A549 (cell line): ENCODE results near the gene SMPDL3B. TPM values are rescaled to one million over a fixed set of nuclear protein-coding genes. Genes with fewer than 3 reads are reported as not detected.

Experiments used
- ATAC-seq, 2 experiments: fragments of 200-7000 bp in 1 of 2; fragments of >200 bp in 1 of 2; cut with Nextera tagmentation in 1 of 2; cut with Tn5 transposase in 1 of 2; 3 replicates each; pipeline versions ENCODE4 v1.8.0 to v1.9.1; 2018 to 2020; ENCODE audit warnings: mild to moderate bottlenecking in 1 of 2, moderate library complexity in 1 of 2
- CTCF ChIA-PET: fragments of 300-600 bp; sonication (Branson Sonifier 250); formaldehyde crosslinking; extraction: SDS; loops from one replicate; lab custom pipeline; 2021; ENCODE audit warnings: antibody characterized with exemption, inconsistent platforms; lab: Yijun Ruan, JAX
- POLR2A ChIA-PET: fragments of 350-600 bp; formaldehyde crosslinking; extraction: SDS; loops from one replicate; lab custom pipeline; 2021; ENCODE audit warnings: antibody characterized with exemption, inconsistent platforms; lab: Yijun Ruan, JAX
- DNase-seq, 2 experiments: peaks; one replicate each; pipeline versions ENCODE4 v3.0.0 to v3.0.0-alpha.2; 2011 to 2016; ENCODE audit warnings: low read depth in 1 of 2, low spot score in 1 of 2
- FAIRE-seq: peaks from 2 replicates; lab custom pipeline; 2011; peaks lifted over from hg19 to GRCh38; lab: Jason Lieb, UNC
- H3K27ac ChIP-seq, 2 experiments: fragments of >200 bp; sonication (Bioruptor Twin); formaldehyde crosslinking; 3 replicates each; pipeline ENCODE4 v1.5.1; 2016 to 2017
- H3K4me1 ChIP-seq: fragments of >200 bp; sonication (Bioruptor Twin); formaldehyde crosslinking; 3 replicates; pipeline ENCODE4 v1.6.1; 2016
- H3K4me2 ChIP-seq: fragments of >200 bp; sonication (Bioruptor Twin); formaldehyde crosslinking; 3 replicates; pipeline ENCODE4 v1.6.1; 2016
- H3K4me3 ChIP-seq: fragments of >200 bp; sonication (Bioruptor Twin); formaldehyde crosslinking; 3 replicates; pipeline ENCODE4 v1.5.1; 2016
- H3K9me3 ChIP-seq: fragments of >200 bp; sonication (Bioruptor Twin); formaldehyde crosslinking; 3 replicates; pipeline ENCODE4 v1.6.1; 2016
- BHLHE40 ChIP-seq: IDR thresholded peaks from 2 replicates; pipeline ENCODE4 v1.6.1; 2012; ENCODE audit warnings: low read depth, low read length, inconsistent platforms
- CBX8 ChIP-seq: fragments of 200-600 bp; sonication (generic); IDR thresholded peaks from 2 replicates; pipeline ENCODE4 v1.6.1; 2016
- CEBPB ChIP-seq, 2 experiments: fragments of >200 bp in 1 of 2; sonication (Bioruptor Twin) in 1 of 2; formaldehyde crosslinking in 1 of 2; IDR thresholded peaks; 2 replicates each; pipeline ENCODE4 v1.6.1; 2012 to 2016
- CHD2 ChIP-seq: fragments of 150-350 bp; IDR thresholded peaks from 2 replicates; pipeline ENCODE4 v1.6.1; 2014; ENCODE audit warnings: low read length; ENCODE audit not compliant: partially characterized antibody
- EHMT2 ChIP-seq: fragments of 200-600 bp; sonication (generic); IDR thresholded peaks from 2 replicates; pipeline ENCODE4 v1.6.1; 2016; ENCODE audit warnings: antibody characterized with exemption, low read depth, mild to moderate bottlenecking, moderate library complexity
- ESRRA ChIP-seq: fragments of 150-350 bp; IDR thresholded peaks from 2 replicates; pipeline ENCODE4 v1.6.1; 2014; ENCODE audit warnings: mild to moderate bottlenecking, low read length, borderline replicate concordance
- FOXS1 ChIP-seq: fragments of 250-450 bp; sonication (Bioruptor Pico); IDR thresholded peaks from 2 replicates; pipeline ENCODE4 v1.5.0; 2020; ENCODE audit warnings: mild to moderate bottlenecking, moderate library complexity
- KDM1A ChIP-seq: fragments of 200-600 bp; sonication (generic); IDR thresholded peaks from 2 replicates; pipeline ENCODE4 v1.6.1; 2016; ENCODE audit warnings: low read depth, mild to moderate bottlenecking
- KDM5A ChIP-seq: fragments of 200-600 bp; sonication (generic); IDR thresholded peaks from 2 replicates; pipeline ENCODE4 v1.6.1; 2016; ENCODE audit warnings: antibody characterized with exemption, mild to moderate bottlenecking
- MYC ChIP-seq: IDR thresholded peaks from 2 replicates; pipeline ENCODE4 v1.6.1; 2012; ENCODE audit warnings: mild to moderate bottlenecking, inconsistent platforms, low read length, improper control_type of control experiment, borderline replicate concordance
- NFE2L2 ChIP-seq: fragments of 150-350 bp; conservative IDR thresholded peaks from 2 replicates; pipeline ENCODE4 v1.6.1; 2014; ENCODE audit warnings: low read length
- POLR2AphosphoS2 ChIP-seq: conservative IDR thresholded peaks from 2 replicates; pipeline ENCODE4 v1.6.1; 2012; ENCODE audit warnings: low read length, improper control_type of control experiment, inconsistent platforms
- RNF2 ChIP-seq: fragments of 200-600 bp; sonication (generic); IDR thresholded peaks from 2 replicates; pipeline ENCODE4 v1.6.1; 2016; ENCODE audit warnings: low read depth, mild to moderate bottlenecking, antibody characterized with exemption, moderate library complexity, borderline replicate concordance
- SREBF2 ChIP-seq: fragments of 450-650 bp; IDR thresholded peaks from 2 replicates; pipeline ENCODE4 v1.6.1; 2014; ENCODE audit warnings: mild to moderate bottlenecking, moderate library complexity
- ZC3H11A ChIP-seq: fragments of 450-650 bp; IDR thresholded peaks from 2 replicates; pipeline ENCODE4 v1.6.1; 2014; ENCODE audit warnings: antibody characterized with exemption, mild to moderate bottlenecking
- ZNF302 ChIP-seq: fragments of 250-450 bp; sonication (Bioruptor Pico); IDR thresholded peaks from 2 replicates; pipeline ENCODE4 v1.9.0; 2021; ENCODE audit warnings: inconsistent platforms, mild to moderate bottlenecking, moderate library complexity
- ZSCAN20 ChIP-seq: fragments of 250-450 bp; sonication (Bioruptor Pico); IDR thresholded peaks from 2 replicates; pipeline ENCODE4 v1.8.0; 2022; ENCODE audit warnings: mild to moderate bottlenecking, moderate library complexity
- WGBS: methylation state at CpG from one replicate; pipeline ENCODE4 v1.1.6; 2017; ENCODE audit errors: missing lambda C conversion rate; 5-methylcytosine and 5-hydroxymethylcytosine counted together
- polyA plus RNA-seq, 4 experiments: library from polyadenylated mRNA; depleted of rRNA in 3 of 4; stranded (reverse); fragments of >200 nt; fragmentation: RNase III in 1 of 4; extraction: RNeasy Plus Mini Kit Qiagen cat#74134 plus additional on column Dnase treatment in 1 of 4; gene quantifications; 2 replicates in 3 of 4; 3 replicates in 1 of 4; pipeline ENCODE4 v1.2.3, GENCODE V29; 2011 to 2017
- TF ChIP-seq, protein P1 (sequence below): fragments of 200-600 bp; sonication (generic); IDR thresholded peaks from 2 replicates; pipeline ENCODE4 v1.6.1; 2016; ENCODE audit warnings: antibody characterized with exemption, mild to moderate bottlenecking, moderate library complexity
- TF ChIP-seq, protein P2 (sequence below): fragments of >200 bp; sonication (Bioruptor Twin); formaldehyde crosslinking; IDR thresholded peaks from 3 replicates; pipeline ENCODE4 v1.6.1; 2016
- TF ChIP-seq, protein P3 (sequence below): fragments of 250-450 bp; sonication (Bioruptor Pico); IDR thresholded peaks from 2 replicates; pipeline ENCODE4 v1.5.0; 2020; ENCODE audit warnings: low read depth, mild to moderate bottlenecking, moderate library complexity
- TF ChIP-seq, protein P4 (sequence below): IDR thresholded peaks from 2 replicates; pipeline ENCODE4 v1.6.1; 2012
- TF ChIP-seq, protein P5 (sequence below): fragments of 150-350 bp; IDR thresholded peaks from 2 replicates; pipeline ENCODE4 v1.6.1; 2014; ENCODE audit warnings: low read depth, mild to moderate bottlenecking, low read length

The SMPDL3B gene
- polyA plus RNA-seq, 2 of the 4 experiments (the other 2 are of a cell fraction): 1.7 to 4.0 TPM

DNA sequence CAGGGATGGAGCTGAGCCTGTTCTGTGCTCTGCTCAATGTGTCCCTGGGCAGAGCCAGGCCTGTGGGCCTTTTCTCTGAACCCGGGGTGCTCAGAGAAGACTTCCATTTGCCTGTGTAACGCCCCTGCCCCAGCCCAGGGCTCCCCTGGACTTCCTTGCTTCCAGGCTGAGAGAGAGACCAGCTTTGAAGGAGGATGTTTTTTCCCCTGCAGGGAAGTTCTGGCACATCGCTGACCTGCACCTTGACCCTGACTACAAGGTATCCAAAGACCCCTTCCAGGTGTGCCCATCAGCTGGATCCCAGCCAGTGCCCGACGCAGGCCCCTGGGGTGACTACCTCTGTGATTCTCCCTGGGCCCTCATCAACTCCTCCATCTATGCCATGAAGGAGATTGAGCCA, 10.2 kb downstream of the SMPDL3B start (continued):
- TF ChIP-seq, protein P1, sequence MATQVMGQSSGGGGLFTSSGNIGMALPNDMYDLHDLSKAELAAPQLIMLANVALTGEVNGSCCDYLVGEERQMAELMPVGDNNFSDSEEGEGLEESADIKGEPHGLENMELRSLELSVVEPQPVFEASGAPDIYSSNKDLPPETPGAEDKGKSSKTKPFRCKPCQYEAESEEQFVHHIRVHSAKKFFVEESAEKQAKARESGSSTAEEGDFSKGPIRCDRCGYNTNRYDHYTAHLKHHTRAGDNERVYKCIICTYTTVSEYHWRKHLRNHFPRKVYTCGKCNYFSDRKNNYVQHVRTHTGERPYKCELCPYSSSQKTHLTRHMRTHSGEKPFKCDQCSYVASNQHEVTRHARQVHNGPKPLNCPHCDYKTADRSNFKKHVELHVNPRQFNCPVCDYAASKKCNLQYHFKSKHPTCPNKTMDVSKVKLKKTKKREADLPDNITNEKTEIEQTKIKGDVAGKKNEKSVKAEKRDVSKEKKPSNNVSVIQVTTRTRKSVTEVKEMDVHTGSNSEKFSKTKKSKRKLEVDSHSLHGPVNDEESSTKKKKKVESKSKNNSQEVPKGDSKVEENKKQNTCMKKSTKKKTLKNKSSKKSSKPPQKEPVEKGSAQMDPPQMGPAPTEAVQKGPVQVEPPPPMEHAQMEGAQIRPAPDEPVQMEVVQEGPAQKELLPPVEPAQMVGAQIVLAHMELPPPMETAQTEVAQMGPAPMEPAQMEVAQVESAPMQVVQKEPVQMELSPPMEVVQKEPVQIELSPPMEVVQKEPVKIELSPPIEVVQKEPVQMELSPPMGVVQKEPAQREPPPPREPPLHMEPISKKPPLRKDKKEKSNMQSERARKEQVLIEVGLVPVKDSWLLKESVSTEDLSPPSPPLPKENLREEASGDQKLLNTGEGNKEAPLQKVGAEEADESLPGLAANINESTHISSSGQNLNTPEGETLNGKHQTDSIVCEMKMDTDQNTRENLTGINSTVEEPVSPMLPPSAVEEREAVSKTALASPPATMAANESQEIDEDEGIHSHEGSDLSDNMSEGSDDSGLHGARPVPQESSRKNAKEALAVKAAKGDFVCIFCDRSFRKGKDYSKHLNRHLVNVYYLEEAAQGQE: no peak

DNA sequence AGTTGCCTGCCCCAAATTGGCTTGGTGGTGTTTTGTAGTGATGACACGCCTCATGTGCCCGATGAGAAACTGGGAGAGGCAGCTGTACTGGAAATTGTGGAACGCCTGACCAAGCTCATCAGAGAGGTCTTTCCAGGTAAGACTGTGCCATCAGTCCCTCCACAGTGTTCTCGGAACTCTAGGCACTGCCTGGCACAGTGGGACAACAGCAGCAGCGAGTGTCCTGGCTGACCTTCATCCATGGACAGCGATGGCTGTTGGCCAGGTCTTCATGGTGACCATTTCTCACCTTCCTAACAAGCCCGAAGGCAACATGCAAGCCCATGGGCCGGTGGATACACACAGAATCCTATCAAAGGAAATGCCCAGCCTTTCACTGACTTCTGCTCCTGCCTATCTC, 14.2 kb downstream of the SMPDL3B start:
- ATAC-seq: no peak
- TF ChIP-seq KDM5A: no peak
- TF ChIP-seq CHD2: no peak
- TF ChIP-seq, protein P2, sequence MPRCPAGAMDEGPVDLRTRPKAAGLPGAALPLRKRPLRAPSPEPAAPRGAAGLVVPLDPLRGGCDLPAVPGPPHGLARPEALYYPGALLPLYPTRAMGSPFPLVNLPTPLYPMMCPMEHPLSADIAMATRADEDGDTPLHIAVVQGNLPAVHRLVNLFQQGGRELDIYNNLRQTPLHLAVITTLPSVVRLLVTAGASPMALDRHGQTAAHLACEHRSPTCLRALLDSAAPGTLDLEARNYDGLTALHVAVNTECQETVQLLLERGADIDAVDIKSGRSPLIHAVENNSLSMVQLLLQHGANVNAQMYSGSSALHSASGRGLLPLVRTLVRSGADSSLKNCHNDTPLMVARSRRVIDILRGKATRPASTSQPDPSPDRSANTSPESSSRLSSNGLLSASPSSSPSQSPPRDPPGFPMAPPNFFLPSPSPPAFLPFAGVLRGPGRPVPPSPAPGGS: no peak
- TF ChIP-seq, protein P3, sequence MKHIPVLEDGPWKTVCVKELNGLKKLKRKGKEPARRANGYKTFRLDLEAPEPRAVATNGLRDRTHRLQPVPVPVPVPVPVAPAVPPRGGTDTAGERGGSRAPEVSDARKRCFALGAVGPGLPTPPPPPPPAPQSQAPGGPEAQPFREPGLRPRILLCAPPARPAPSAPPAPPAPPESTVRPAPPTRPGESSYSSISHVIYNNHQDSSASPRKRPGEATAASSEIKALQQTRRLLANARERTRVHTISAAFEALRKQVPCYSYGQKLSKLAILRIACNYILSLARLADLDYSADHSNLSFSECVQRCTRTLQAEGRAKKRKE: no peak
- TF ChIP-seq FOXS1 (CRISPR knock-in tag): no peak
- TF ChIP-seq CBX8: no peak
- no peak for TF ChIP-seq CEBPB (IDR thresholded peaks at IDR 0.05)
- no peak for TF ChIP-seq NFE2L2
- TF ChIP-seq, all 56 proteins: peak for 0
- H3K27ac ChIP-seq: no peak overlapping the region
- CTCF ChIA-PET: interaction anchor here (1.3 to 1.7 kb wide), 2 partner anchors 8 to 10 kb away, joined by 4 read pairs; no protein-coding TSS in a partner anchor
- H3K4me3 ChIP-seq: no peak overlapping the region
- H3K4me1 ChIP-seq: no peaks in the 10 kb centered on the region
- H3K4me2 ChIP-seq: no peak overlapping the region
- DNase-seq: no peak
- POLR2A ChIA-PET: no interaction called here
- 76% methylated on average over 8 of the region's 8 CpGs for WGBS
- no peak for FAIRE-seq
- no peaks in the 10 kb centered on the region for H3K9me3 ChIP-seq

DNA sequence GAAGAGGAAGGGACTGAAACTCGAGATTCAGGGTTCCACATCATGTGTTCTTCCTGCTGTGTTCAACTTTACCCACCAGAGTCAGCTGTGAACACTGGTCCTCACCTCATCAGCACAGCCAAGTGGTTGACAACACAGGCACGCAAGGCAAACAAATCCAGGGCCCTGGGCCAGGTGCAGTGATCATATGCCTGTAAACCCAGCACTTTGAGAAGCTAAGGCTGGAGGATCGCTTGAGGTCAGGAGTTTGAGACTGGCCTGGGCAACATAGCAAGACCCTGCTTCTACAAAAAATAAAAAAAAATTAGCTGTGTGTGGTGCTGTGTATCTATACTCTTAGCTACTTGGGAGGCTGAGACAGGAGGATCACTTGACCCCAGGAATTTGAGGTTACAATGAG, 16.6 kb downstream of the SMPDL3B start:
- Histone ChIP-seq H3K4me1 (no peaks in the 10 kb centered on the region), H3K27ac (no peak overlapping the region), H3K4me3 (no peak overlapping the region), H3K9me3 (no peaks in the 10 kb centered on the region), H3K4me2 (no peak overlapping the region)
- no peak for TF ChIP-seq KDM1A
- no peak for TF ChIP-seq ZSCAN20
- no peak for TF ChIP-seq ZC3H11A
- ChIA-PET POLR2A (no interaction called here), CTCF (interaction anchor here (0.6 to 0.7 kb wide), 3 partner anchors 16 to 19 kb away, joined by 3 to 5 read pairs (median 3); no protein-coding TSS in a partner anchor)
- no peak for DNase-seq
- no peak for FAIRE-seq
- 36% methylated on average over 3 of the region's 3 CpGs for WGBS
- ATAC-seq: no peak

DNA sequence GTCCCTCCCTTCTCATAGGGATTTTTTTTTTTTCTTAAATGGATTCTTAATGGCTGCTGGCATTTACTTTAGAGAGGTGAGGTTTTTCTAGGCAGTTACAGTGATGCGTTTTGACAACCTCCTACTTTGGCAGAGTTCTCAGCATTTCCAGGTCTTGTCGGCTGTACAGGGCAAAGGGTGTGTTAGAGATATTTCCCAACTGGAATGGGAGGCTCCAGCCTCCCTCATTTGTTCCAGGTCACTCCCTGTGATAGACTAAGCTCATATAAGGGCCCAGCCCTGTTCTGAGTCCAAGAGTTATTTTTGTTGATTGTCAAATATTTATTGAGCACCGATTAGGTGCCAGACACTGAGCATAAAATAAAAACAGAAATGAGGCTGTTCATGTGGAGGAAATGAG, 17.3 kb downstream of the SMPDL3B start:
- Histone ChIP-seq H3K4me1 (no peaks in the 10 kb centered on the region), H3K27ac (no peak overlapping the region), H3K9me3 (no peaks in the 10 kb centered on the region), H3K4me2 (no peak overlapping the region), H3K4me3 (no peak overlapping the region)
- ChIA-PET POLR2A (no interaction called here), CTCF (no interaction called here)
- TF ChIP-seq MYC (no peak), ZC3H11A (no peak), POLR2AphosphoS2 (no peak), BHLHE40 (no peak), EHMT2 (no peak), RNF2 (no peak), SREBF2 (no peak), ESRRA (no peak), ZNF302 (CRISPR knock-in tag) (no peak), NFE2L2 (no peak), ZSCAN20 (no peak)
- TF ChIP-seq, protein P4, sequence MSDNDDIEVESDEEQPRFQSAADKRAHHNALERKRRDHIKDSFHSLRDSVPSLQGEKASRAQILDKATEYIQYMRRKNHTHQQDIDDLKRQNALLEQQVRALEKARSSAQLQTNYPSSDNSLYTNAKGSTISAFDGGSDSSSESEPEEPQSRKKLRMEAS: no peak
- TF ChIP-seq, protein P5, sequence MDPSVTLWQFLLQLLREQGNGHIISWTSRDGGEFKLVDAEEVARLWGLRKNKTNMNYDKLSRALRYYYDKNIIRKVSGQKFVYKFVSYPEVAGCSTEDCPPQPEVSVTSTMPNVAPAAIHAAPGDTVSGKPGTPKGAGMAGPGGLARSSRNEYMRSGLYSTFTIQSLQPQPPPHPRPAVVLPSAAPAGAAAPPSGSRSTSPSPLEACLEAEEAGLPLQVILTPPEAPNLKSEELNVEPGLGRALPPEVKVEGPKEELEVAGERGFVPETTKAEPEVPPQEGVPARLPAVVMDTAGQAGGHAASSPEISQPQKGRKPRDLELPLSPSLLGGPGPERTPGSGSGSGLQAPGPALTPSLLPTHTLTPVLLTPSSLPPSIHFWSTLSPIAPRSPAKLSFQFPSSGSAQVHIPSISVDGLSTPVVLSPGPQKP: no peak
- ATAC-seq (no peak), DNase-seq (no peak), FAIRE-seq (no peak)
- 32% methylated on average over 3 of the region's 3 CpGs for WGBS
